T-helper 1 cell treated with Interleukin-12 subunit alpha and Interleukin-12 subunit beta and Interleukin-4 antibody, amounts not matched to agents 30 ng/mL and 1 ng/mL, for 36 hours (primary cell): ENCODE data around the gene KCNK16. TPM values are rescaled to one million over a fixed set of nuclear protein-coding genes. Genes with fewer than 3 reads are reported as not detected.

Experiments used
- intact Hi-C: fragments of 100-400 bp; cut with micrococcal nuclease; formaldehyde crosslinking; loops from one replicate; pipeline ENCODE4 v1.15.1; 2024
- total RNA-seq: library from RNA; stranded (reverse); gene quantifications from 2 replicates; pipeline ENCODE4 v1.2.3, GENCODE V29; 2022

The KCNK16 gene
- not detected in 2 replicates for total RNA-seq

- intact Hi-C loops = no loop called here
Measured at GRCh38 chr6:39322306-39322850, at the start of gene KCNK16. Gene KCNK16, minus strand, starts transcription at chr6:39322702. Its CDS starts 162 bp downstream, at chr6:39322540.

- intact Hi-C loops = no loop called here
Measured at GRCh38 chr6:39370390-39370789, 47.9 kb upstream of the KCNK16 start.

GRCh38 chr6:39369987-39370386 lies 47.5 kb upstream of the KCNK16 start:
- intact Hi-C loops = loop anchor here (10.0 kb wide), 1 partner anchor 495 kb away; no protein-coding TSS in a partner anchor

- intact Hi-C loops = loop anchor here (10.0 kb wide), 1 partner anchor 497 kb away; no protein-coding TSS in a partner anchor
Measured at GRCh38 chr6:39367700-39368099, 45.2 kb upstream of the KCNK16 start.

GRCh38 chr6:39366931-39367618 lies 44.6 kb upstream of the KCNK16 start:
- intact Hi-C loops = loop anchor here (10.0 kb wide), 1 partner anchor 498 kb away; no protein-coding TSS in a partner anchor

- intact Hi-C loops = loop anchor here (10.0 kb wide), 1 partner anchor 499 kb away; no protein-coding TSS in a partner anchor
Measured at GRCh38 chr6:39365281-39366074, 43.0 kb upstream of the KCNK16 start.

- intact Hi-C loops = loop anchor here (5.0 to 10.0 kb wide), 3 partner anchors 502 to 1664 kb away; no protein-coding TSS in a partner anchor
Measured at GRCh38 chr6:39363280-39363679, 40.8 kb upstream of the KCNK16 start.

GRCh38 chr6:39362487-39362865 lies 40.0 kb upstream of the KCNK16 start:
- intact Hi-C loops = loop anchor here (1.0 to 10.0 kb wide), 4 partner anchors 502 to 1665 kb away; no protein-coding TSS in a partner anchor

GRCh38 chr6:39361657-39362486 lies 39.4 kb upstream of the KCNK16 start:
- intact Hi-C loops = loop anchor here (1.0 to 10.0 kb wide), 4 partner anchors 503 to 1665 kb away; no protein-coding TSS in a partner anchor

- intact Hi-C loops = loop anchor here (5.0 to 10.0 kb wide), 3 partner anchors 504 to 1667 kb away; no protein-coding TSS in a partner anchor
Measured at GRCh38 chr6:39360378-39360777, 37.9 kb upstream of the KCNK16 start.

- intact Hi-C loops = no loop called here
Measured at GRCh38 chr6:39357998-39358686, 35.6 kb upstream of the KCNK16 start.

- intact Hi-C loops = no loop called here
Measured at GRCh38 chr6:39353698-39354315, 31.3 kb upstream of the KCNK16 start.

GRCh38 chr6:39350723-39351505 lies 28.4 kb upstream of the KCNK16 start:
- intact Hi-C loops = no loop called here

GRCh38 chr6:39348740-39349139 lies 26.2 kb upstream of the KCNK16 start:
- intact Hi-C loops = loop anchor here (1.0 kb wide), 1 partner anchor 1564 kb away; no protein-coding TSS in a partner anchor

GRCh38 chr6:39347906-39348585 lies 25.5 kb upstream of the KCNK16 start:
- intact Hi-C loops = loop anchor here (1.0 kb wide), 2 partner anchors 960 to 1564 kb away; no protein-coding TSS in a partner anchor

- intact Hi-C loops = loop anchor here (1.0 kb wide), 1 partner anchor 961 kb away; no protein-coding TSS in a partner anchor
Measured at GRCh38 chr6:39347206-39347605, 24.7 kb upstream of the KCNK16 start.

GRCh38 chr6:39344821-39345280 lies 22.3 kb upstream of the KCNK16 start:
- intact Hi-C loops = no loop called here

GRCh38 chr6:39343396-39343870 lies 20.9 kb upstream of the KCNK16 start:
- intact Hi-C loops = no loop called here
